ENCODE results near the gene ALDH3A2.

ALDH3A2 gene

DNA sequence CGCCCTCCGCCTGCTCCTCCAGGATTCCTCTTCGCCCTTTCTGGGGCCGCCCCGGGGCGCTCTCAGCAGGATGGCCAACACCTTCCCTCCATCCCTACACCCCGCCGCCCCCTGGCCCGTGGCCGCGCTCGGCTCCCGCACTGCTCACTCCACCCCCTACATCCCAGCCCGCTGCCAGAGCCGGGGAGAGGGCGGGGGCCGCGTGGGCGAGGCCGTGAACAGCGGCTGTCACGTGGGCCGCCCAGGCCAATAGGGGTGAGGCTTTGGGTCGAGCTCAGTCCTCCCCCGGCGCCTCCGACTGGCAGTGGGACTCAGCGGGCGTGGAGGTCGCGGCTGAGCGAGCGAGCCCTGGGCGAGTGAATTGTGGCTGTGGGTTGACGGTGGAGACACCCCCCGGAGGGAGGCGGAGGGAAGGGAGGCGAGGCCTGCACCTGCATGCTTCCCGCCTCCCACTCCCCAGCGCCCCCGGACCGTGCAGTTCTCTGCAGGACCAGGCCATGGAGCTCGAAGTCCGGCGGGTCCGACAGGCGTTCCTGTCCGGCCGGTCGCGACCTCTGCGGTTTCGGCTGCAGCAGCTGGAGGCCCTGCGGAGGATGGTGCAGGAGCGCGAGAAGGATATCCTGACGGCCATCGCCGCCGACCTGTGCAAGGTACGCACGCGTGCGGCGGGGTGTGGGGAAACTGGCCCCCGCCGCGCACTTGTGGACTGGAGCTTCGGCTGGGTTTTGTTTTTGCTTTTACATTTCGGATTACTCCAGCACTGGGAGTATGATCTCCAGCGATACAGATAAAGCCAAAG is at the start of gene ALDH3A2:
ALDH3A2 (plus strand) TSS at position 277 of the 799 bp plus-strand sequence; CDS start at position 498, 221 bp downstream.
- peak within 1 kb of the TSS; percentile 98 for H3K4me3 ChIP-seq (ENCODE audit: control insufficient read depth, low read depth, low read length)
- DNase-seq (ENCODE audit: low read depth), result peak; percentile 49
- TF ChIP-seq, protein P1, sequence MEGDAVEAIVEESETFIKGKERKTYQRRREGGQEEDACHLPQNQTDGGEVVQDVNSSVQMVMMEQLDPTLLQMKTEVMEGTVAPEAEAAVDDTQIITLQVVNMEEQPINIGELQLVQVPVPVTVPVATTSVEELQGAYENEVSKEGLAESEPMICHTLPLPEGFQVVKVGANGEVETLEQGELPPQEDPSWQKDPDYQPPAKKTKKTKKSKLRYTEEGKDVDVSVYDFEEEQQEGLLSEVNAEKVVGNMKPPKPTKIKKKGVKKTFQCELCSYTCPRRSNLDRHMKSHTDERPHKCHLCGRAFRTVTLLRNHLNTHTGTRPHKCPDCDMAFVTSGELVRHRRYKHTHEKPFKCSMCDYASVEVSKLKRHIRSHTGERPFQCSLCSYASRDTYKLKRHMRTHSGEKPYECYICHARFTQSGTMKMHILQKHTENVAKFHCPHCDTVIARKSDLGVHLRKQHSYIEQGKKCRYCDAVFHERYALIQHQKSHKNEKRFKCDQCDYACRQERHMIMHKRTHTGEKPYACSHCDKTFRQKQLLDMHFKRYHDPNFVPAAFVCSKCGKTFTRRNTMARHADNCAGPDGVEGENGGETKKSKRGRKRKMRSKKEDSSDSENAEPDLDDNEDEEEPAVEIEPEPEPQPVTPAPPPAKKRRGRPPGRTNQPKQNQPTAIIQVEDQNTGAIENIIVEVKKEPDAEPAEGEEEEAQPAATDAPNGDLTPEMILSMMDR (IDR thresholded peaks at IDR 0.05; ENCODE audit: control insufficient read depth, insufficient read depth, low read depth, low read length, missing control alignments), result peak; percentile 31

DNA sequence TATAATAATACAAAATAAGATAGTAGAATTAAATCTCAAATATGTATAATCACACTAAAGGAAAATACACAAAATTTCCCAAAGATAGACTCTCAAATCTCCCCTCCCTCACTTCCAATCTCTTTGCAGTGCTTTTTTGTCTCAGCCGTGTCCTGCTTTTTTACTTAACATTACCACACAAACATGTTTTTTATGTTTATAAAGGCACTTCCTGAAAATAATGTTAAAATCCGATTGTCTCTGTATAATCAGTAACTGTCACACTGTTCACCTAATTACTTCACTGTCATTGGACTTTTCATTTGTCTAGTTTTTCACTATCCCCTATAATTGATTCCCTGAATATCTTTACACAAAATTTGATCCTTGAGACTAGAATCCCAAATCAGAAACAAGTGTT is 38.2 kb upstream of the ALDH3A2 start:
- DNase-seq (ENCODE audit: low read depth), result no peak
- no peak overlapping the region for H3K4me3 ChIP-seq (ENCODE audit: control insufficient read depth, low read depth, low read length)
- TF ChIP-seq, protein P1 (IDR thresholded peaks at IDR 0.05; ENCODE audit: control insufficient read depth, insufficient read depth, low read depth, low read length, missing control alignments), result no peak

DNA sequence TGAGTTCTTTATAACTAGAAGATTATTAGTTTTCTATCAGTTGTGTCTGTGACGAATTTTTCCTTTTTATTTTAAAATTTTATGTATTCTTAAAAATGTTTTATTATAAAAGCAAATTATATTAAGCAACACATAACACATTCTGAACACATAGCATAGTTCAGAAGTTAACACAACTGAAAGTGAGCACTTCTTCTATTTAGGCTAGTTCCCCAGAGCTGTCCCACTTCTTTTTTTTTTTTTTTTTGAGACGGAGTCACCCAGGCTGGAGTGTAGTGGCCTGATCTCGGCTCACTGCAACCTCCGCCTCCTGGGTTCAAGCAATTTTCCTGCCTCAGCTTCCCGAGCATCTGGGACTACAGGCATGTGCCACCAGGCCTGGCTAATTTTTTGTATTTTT is 37.7 kb upstream of the ALDH3A2 start:
- no peak for DNase-seq (ENCODE audit: low read depth)
- H3K4me3 ChIP-seq (ENCODE audit: control insufficient read depth, low read depth, low read length), result no peak overlapping the region
- TF ChIP-seq, protein P1 (IDR thresholded peaks at IDR 0.05; ENCODE audit: control insufficient read depth, insufficient read depth, low read depth, low read length, missing control alignments), result no peak

DNA sequence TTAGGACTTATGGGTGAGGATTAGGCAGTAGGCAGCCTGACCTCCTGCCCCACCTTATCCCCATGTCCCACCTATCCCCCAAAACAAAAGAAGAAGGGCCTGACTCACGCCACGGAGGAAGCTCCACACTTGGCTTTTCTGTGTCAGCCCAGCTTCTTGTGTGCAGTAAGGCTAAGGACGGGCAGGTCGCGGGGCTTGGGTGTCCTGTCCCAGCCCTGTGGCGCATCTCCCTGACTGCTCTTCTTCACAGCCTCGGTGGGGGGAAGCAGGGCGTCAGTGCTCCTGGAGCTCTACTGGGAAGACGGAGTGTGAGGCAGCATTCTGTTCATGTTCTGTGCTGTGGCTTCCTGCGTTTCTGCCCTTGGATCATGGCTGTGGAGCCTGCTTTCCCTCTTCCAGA is 34.6 kb upstream of the ALDH3A2 start:
- no peak overlapping the region for H3K4me3 ChIP-seq (ENCODE audit: control insufficient read depth, low read depth, low read length)
- DNase-seq (ENCODE audit: low read depth), result no peak
- TF ChIP-seq, protein P1 (IDR thresholded peaks at IDR 0.05; ENCODE audit: control insufficient read depth, insufficient read depth, low read depth, low read length, missing control alignments), result no peak

DNA sequence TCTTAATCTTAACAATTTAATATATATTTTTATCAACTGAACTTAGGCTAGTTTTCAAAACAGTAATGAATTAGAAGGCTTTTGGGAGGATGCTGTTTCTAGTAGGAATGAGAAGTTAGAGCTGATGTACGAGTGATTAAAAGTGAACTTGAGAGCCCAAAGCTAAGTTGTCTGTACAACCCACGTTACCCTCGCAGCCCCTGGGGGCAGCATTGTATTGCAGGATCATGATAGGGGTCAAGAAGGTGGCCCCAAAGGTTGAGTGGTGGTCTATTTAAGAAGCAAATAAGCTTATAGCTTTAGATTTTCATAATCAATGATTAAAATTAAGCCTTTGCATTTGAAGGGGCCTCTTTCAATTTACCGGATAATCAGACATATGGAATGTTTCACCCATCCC is 33.7 kb upstream of the ALDH3A2 start:
- TF ChIP-seq, protein P1 (IDR thresholded peaks at IDR 0.05; ENCODE audit: control insufficient read depth, insufficient read depth, low read depth, low read length, missing control alignments), result no peak
- no peak overlapping the region for H3K4me3 ChIP-seq (ENCODE audit: control insufficient read depth, low read depth, low read length)
- no peak for DNase-seq (ENCODE audit: low read depth)

DNA sequence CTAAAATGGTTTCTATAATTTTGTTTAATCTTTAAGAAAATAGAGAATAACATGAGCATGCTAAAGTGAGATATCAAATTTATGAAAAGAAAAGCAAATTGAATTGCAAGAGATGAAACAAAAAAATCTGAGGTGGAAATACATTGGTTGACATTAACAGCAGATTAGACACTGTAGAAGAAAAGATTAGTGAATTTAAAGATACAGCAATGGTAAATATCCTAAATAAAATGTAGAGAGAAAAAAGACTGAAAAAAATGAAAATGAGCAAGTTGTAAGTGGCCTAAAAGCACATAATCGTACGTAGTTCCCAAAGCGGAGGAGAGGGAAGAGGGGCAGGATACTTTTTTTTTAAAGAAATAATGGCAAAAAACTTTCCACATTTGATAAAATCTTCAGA is 30.5 kb upstream of the ALDH3A2 start:
- DNase-seq (ENCODE audit: low read depth), result no peak
- no peak overlapping the region for H3K4me3 ChIP-seq (ENCODE audit: control insufficient read depth, low read depth, low read length)
- TF ChIP-seq, protein P1 (IDR thresholded peaks at IDR 0.05; ENCODE audit: control insufficient read depth, insufficient read depth, low read depth, low read length, missing control alignments), result no peak
